Suppressor macrophage treated with lipopolysaccharide for 1 hour (primary cell): ENCODE measurements around the gene NR2F1.
A peak's percentile ranks its signal among the peaks of the same experiment; 100 is the strongest.

Source experiments
- DNase-seq, 3 donors: peaks; one replicate each; pipeline ENCODE4 v3.0.0-alpha.2; 2020 to 2022

NR2F1 gene

DNA sequence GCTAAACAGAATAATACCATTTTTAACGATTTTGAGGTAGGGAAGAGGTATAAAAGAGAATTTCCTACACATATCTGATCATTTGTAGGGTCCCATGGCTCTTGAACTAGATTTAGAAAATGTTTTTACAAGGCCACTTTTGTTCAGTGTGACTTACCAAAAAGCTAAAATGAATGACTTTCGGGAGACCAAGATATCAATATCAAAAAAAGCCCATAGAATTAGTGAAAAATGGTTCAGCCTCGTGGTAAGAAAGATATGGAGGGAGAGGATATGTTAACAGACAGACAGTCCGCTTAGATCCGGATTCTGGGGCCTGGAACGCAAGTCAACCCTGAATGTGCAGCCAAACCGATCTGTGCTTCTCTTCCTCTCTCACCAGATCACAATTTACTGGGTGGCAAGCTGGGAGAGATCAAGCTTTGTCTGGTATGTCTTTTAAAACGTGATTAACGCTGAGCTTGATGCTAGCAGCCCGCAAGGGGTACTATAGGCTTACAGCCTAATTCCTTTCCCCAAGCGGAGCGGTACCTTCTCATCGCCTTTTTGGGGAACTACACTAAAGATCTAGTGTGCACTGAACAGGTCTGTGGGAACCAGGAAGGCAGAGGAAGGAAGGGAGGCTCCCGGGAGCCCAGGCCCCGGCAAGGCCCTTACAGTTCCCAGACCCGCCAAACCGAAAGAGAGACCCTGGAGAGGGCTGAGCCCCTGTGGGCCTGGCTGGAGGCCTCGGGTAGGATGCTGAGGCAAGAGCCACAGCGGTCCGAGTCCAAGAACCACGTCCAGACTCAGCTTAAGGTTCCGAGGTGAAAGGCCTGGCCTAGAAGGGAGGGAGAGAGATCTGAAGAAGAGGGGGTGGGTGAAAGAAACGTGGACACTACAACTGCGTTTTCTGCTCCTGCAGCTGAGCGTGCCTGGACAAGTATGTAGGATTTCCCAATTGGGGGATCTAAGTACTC lies 4.9 kb upstream of the NR2F1 start:
- DNase-seq = no peak

- DNase-seq = peak; percentile 35 to 54 (median 37)
These were observed 4.0 kb upstream of the NR2F1 start for GRCh38 chr5:93578813-93579691.

DNA sequence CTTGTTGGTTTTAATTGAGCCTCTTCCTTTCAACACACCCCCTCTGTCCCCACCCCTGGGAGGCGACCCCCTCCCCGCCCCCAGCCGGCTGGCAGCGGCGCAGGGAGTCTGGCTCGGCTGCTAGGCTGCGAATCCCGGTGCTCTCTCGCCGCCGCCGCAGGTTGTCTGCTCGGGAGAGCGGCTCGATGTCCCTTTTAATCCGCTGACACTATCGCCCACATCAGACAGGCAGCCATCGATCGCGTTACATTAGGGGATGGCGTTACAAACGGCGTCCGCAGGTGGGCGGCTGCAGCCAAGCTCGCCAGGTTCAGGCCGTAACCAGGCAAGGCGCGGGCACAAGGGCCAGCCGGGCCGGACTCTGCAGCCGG lies 3.3 kb upstream of the NR2F1 start:
- DNase-seq = no peak

DNA sequence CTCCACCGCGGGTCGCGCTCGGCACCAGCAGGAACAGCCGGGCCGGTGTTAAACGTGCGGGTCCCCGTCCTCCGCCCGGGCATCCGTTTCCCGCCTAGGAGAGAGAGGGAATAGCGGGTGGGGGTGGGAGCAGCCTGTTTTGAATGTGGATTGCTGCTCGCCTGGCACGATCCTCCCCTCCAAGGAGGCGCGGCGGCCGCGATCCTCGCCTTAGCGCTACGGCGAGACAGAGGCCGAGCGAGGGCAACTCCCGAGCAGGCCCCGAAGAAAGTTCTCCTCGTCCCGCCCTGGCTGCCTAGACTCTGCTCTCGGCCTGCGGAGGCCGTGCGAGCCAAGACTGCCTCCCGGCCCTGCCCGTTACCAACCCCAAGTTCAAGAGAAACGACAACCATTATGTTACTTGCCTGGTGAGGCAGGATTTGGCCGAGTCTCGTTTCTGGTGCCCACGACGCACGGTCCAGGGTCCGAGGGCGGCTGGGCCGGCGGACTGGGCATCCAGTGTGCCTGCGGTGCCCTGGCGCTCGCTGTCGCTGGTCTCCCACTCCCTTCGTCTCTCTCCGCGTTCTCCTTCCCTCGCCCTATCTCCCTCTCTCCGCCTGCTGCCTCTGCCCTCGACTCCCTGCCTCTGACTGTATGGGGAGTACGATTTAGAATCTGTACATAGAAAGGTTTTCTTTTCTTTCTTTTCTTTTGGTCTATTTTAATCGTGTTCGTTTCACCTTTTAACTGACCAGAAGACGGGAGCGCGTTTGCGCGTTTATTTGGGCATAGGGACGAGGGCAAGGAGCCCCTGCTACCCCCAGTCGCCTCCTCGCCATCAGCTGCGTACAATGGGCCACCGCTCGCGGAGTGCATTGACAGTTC lies 2.7 kb upstream of the NR2F1 start:
- peak; percentile 27 to 46 (median 36) for DNase-seq

DNA sequence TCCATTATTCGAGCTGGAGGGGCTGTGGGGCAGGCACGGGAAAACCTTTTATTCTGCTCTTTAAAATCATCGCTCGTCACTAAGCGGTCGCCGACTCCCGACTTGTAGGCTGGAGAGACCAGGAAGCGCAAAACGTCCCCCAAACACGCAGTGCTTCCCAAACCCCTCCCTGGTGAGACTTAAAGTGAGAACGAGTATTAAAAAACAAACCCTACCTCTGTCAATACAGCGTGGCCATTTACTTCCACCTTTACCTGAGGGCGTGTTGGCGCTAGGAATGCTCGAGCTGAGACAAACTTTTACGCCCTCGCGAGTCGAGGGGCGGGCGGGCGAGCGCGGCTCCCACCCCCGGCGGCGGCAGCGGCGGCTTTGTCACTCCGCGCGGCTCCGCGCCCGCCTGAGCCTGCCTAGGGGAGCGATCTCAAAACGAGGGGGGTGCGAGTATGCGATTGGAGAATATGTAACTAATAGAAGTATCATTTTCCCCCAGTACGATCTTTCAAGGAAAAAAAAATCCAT lies 2.0 kb upstream of the NR2F1 start, which contains the start of gene NR2F1-AS1:
Gene NR2F1-AS1 (minus strand): TSS at position 293 of the 519 bp plus-strand sequence.
- no peak for DNase-seq

DNA sequence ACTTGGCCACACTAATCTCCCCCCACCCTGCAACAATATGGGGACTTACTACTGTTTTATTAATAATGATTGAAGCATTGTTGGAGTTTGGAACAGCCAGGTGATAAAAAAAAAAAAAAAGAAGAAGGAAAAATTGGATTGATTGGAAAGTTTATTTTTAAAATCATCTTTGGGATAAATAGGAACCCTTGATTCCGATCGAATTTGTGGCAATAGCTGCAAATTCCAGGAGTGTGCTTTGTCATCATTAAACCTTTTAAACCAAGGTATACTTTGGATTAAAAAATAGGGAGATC lies 907 bp upstream of the NR2F1 start:
- DNase-seq = no peak

DNA sequence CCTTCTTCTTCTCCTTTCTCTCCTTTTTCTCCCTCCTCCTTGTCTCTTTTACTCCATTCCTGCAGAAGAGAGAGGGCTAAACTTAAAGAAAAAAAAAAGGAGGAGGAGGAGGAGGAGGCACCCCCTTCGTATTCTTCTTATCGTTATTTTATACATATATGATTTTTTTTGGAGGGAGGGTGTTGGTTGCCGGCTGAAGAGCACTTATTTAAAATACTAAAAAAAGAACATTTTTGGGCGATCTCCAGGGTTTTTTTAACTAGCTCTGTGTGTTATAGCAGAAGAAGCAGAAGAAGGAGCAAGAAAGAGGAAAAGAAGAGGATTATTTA lies 381 bp downstream of the NR2F1 start:
- no peak for DNase-seq

GRCh38 chr5:93583768-93584595 lies 960 bp downstream of the NR2F1 start:
- DNase-seq = peak; percentile 52 to 80 (median 71)

- peak in 1 of 3 donors; percentile 47 for DNase-seq
These were observed 1.6 kb downstream of the NR2F1 start for GRCh38 chr5:93584596-93585040.

DNA sequence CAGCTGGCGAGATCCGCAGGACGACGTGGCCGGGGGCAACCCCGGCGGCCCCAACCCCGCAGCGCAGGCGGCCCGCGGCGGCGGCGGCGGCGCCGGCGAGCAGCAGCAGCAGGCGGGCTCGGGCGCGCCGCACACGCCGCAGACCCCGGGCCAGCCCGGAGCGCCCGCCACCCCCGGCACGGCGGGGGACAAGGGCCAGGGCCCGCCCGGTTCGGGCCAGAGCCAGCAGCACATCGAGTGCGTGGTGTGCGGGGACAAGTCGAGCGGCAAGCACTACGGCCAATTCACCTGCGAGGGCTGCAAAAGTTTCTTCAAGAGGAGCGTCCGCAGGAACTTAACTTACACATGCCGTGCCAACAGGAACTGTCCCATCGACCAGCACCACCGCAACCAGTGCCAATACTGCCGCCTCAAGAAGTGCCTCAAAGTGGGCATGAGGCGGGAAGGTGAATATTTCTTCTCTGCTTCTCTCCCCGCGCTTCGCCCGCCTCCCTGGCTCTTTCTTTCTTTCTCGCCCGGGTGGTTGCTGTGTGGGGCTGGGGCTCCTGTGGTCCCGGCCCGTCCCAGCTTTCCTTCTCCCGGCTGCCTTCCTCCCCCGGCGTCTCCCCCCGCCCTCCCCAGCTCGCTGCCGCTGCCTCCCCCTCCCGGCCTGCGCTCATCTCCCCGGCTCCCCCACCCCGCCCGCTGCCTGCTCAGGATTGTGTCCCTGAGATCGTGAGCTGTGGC lies 2.2 kb downstream of the NR2F1 start:
- peak in 1 of 3 donors; percentile 34 for DNase-seq

GRCh38 chr5:93585767-93586385 lies 2.9 kb downstream of the NR2F1 start:
- no peak for DNase-seq

- no peak for DNase-seq
These were observed 3.9 kb downstream of the NR2F1 start for GRCh38 chr5:93586736-93587596.

- no peak for DNase-seq
These were observed 4.8 kb downstream of the NR2F1 start for GRCh38 chr5:93587597-93588351.

- no peak for DNase-seq
These were observed 5.5 kb downstream of the NR2F1 start for GRCh38 chr5:93588352-93589151.

DNA sequence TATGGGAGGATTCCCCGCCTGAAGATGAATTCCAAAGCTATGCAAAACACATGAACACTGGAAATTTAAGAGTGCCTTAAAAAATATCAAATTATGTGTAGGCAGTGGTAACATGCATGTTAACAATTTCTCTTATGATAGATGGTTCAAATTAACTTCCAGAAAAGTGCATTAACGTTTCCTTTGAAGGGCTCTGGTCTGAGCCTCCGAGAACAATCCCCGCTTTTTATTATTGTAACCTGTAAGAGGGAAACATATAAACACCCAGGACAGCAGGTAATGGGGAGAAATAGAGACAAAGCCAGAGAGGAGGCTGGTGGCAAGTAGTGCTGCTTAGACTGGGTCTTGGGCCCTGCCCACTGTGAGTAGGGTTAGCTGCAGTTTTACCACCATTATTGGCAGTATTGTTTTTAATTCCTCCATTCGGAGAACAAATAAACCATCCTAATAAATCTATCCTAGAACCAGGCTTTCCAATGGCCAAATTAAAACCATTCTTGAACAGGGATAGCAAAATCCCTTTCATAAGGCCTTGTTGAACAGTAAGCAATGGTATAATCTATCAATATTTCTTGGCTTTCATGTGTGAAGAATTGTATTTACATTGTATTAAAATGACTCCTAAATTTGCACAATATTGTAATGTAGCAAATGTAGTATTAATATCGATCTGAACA lies 6.3 kb downstream of the NR2F1 start:
- no peak for DNase-seq

DNA sequence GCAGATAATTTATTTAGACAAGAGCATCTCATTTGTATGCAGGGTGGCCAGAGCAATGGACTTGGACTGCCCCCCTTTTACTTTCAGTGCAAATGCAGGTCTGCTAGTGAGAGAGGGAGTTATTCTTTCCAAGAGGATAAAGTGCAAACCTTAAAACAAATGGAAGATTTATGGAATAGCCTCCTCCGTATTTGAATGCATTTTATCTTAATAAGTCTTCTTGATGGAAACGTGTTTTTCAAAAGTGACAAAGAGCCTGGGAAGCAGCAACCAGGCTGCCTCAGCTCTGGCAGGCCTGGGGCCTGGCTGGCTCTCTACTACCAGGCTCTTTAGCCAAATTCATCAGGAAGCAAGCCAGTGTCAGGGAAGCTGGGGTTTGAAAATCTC lies 6.8 kb downstream of the NR2F1 start:
- DNase-seq = no peak

DNA sequence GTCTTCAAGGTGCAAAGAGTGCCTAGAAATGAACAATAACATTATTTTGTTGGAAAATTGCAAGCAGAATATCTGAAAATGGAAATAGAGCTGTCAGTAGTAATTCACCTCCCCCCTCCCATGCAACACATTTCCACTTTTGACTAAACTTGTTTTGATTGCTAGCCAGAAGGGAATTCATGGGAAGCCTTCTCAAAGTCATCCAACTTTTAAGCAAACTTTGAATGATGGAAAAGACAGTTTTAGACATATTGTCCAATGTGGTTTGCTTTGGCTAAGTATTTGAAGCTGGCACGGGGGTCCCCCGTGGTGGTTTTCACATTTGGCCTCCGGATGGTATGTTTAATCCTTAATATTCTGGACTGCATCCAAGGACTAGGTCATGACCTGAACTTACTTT lies 7.5 kb downstream of the NR2F1 start:
- DNase-seq = no peak
